HL-60 (cell line): ENCODE measurements around the gene SH3BP5L.
A peak's percentile ranks its signal among the peaks of the same experiment; 100 is the strongest.

Experiments
- DNase-seq, 2 experiments: peaks; one replicate each; pipeline ENCODE4 v3.0.0-alpha.2; 2010 to 2020; ENCODE audit warnings: low read depth in 1 of 2, low spot score in 1 of 2
- H3K27ac ChIP-seq: fragments of 250-450 bp; sonication (Bioruptor Pico); replicated peaks from 2 replicates; pipeline ENCODE4 v1.5.1; 2020; ENCODE audit warnings: mild to moderate bottlenecking, moderate library complexity
- H3K27me3 ChIP-seq: fragments of 250-450 bp; sonication (Bioruptor Pico); 2 replicates; pipeline ENCODE4 v1.5.1; 2021; ENCODE audit warnings: mild to moderate bottlenecking, moderate library complexity; ENCODE audit not compliant: insufficient read depth, poor library complexity, severe bottlenecking
- H3K4me3 ChIP-seq: replicated peaks from 2 replicates; pipeline ENCODE4 v1.5.1; 2011; ENCODE audit warnings: mild to moderate bottlenecking, control low read depth, low read length; ENCODE audit not compliant: insufficient read depth
- CTCF ChIP-seq: IDR thresholded peaks from one replicate; pipeline ENCODE4 v1.5.1; 2011; ENCODE audit warnings: low read length, control low read depth, inconsistent platforms; ENCODE audit not compliant: insufficient read depth
- GABPA ChIP-seq: IDR thresholded peaks from 2 replicates; pipeline ENCODE4 v1.6.1; 2012; ENCODE audit warnings: low read depth
- POLR2AphosphoS5 ChIP-seq: IDR thresholded peaks from 2 replicates; pipeline ENCODE4 v1.6.1; 2012; ENCODE audit warnings: low read depth
- SPI1 ChIP-seq: IDR thresholded peaks from 2 replicates; pipeline ENCODE4 v1.6.1; 2012; ENCODE audit warnings: low read depth, mild to moderate bottlenecking, borderline replicate concordance
- TF ChIP-seq, protein P1 (sequence below): IDR thresholded peaks from 2 replicates; pipeline ENCODE4 v1.6.1; 2012; ENCODE audit warnings: low read depth; ENCODE audit not compliant: insufficient replicate concordance

The SH3BP5L gene

GRCh38 chr1:248788327-248788726 lies 37.4 kb downstream of the SH3BP5L start:
- no peak for TF ChIP-seq POLR2AphosphoS5
- H3K4me3 ChIP-seq: no peak overlapping the region
- DNase-seq: no peak
- no peak overlapping the region for H3K27ac ChIP-seq
- no peaks in the 10 kb centered on the region for H3K27me3 ChIP-seq

DNA sequence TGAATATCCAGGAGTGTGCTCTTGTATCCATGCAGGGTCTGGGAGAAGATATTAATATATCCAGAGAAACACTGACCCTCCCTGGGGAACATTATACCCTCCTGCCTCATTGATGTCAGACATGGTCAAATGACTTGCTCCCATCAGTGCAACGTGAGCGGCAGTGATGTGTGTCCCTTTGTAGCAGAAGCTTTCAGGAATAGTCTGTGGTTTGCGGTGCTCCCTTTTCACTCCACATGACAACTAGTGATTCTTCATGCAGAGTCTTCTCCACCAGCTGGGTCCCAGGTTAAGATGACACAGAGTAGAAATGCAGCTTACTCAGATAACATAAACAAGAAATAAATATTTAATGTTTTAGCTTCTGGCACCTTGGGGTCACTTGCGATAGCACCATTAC lies 38.3 kb downstream of the SH3BP5L start:
- TF ChIP-seq GABPA: no peak
- TF ChIP-seq SPI1: no peak
- TF ChIP-seq POLR2AphosphoS5: no peak
- TF ChIP-seq, protein P1, sequence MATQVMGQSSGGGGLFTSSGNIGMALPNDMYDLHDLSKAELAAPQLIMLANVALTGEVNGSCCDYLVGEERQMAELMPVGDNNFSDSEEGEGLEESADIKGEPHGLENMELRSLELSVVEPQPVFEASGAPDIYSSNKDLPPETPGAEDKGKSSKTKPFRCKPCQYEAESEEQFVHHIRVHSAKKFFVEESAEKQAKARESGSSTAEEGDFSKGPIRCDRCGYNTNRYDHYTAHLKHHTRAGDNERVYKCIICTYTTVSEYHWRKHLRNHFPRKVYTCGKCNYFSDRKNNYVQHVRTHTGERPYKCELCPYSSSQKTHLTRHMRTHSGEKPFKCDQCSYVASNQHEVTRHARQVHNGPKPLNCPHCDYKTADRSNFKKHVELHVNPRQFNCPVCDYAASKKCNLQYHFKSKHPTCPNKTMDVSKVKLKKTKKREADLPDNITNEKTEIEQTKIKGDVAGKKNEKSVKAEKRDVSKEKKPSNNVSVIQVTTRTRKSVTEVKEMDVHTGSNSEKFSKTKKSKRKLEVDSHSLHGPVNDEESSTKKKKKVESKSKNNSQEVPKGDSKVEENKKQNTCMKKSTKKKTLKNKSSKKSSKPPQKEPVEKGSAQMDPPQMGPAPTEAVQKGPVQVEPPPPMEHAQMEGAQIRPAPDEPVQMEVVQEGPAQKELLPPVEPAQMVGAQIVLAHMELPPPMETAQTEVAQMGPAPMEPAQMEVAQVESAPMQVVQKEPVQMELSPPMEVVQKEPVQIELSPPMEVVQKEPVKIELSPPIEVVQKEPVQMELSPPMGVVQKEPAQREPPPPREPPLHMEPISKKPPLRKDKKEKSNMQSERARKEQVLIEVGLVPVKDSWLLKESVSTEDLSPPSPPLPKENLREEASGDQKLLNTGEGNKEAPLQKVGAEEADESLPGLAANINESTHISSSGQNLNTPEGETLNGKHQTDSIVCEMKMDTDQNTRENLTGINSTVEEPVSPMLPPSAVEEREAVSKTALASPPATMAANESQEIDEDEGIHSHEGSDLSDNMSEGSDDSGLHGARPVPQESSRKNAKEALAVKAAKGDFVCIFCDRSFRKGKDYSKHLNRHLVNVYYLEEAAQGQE: no peak
- TF ChIP-seq CTCF: no peak
- Histone ChIP-seq H3K27me3 (no peaks in the 10 kb centered on the region), H3K4me3 (no peak overlapping the region), H3K27ac (no peak overlapping the region; the same call in 1 of the 2 replicates)
- no peak for DNase-seq

GRCh38 chr1:248786156-248786555 lies 39.6 kb downstream of the SH3BP5L start:
- Histone ChIP-seq H3K27ac (peak overlapping the region; percentile 64), H3K27me3 (no peaks in the 10 kb centered on the region), H3K4me3 (no peak overlapping the region)
- no peak for TF ChIP-seq POLR2AphosphoS5
- TF ChIP-seq GABPA: no peak
- TF ChIP-seq CTCF: no peak
- peak; percentile 75; the same call in 1 of the 2 replicates for TF ChIP-seq SPI1
- peak; percentile 63 to 87 for DNase-seq

- Histone ChIP-seq H3K27ac (no peak overlapping the region), H3K27me3 (no peaks in the 10 kb centered on the region), H3K4me3 (no peak overlapping the region)
- TF ChIP-seq POLR2AphosphoS5 (no peak), CTCF (no peak), GABPA (no peak), SPI1 (no peak)
- TF ChIP-seq, protein P1: no peak
- DNase-seq: no peak
Measured at GRCh38 chr1:248783367-248783766, 42.3 kb downstream of the SH3BP5L start.
